HepG2 (cell line): ENCODE results near the gene JOSD2.

Experiments
- CREB1 ChIP-seq, 2 experiments: fragments of 450-650 bp in 1 of 2; IDR thresholded peaks; 2 replicates each; pipeline ENCODE4 v1.6.1; 2016 to 2017; ENCODE audit warnings: control low read depth in 1 of 2, mild to moderate bottlenecking in 1 of 2, missing compliant biosample characterization in 1 of 2, missing genetic modification characterization in 1 of 2
- CTCF ChIP-seq: sonication (generic); formaldehyde crosslinking; IDR thresholded peaks from 2 replicates; pipeline ENCODE4 v1.5.0; 2020; ENCODE audit warnings: mild to moderate bottlenecking, missing genetic modification reagents, moderate library complexity
- POLR2A ChIP-seq, 2 experiments: IDR thresholded peaks; 2 replicates each; pipeline ENCODE4 v1.6.1; 2011; ENCODE audit warnings: low read depth in 2 of 2, low read length in 2 of 2, mild to moderate bottlenecking in 1 of 2, moderate library complexity in 1 of 2; ENCODE audit not compliant: insufficient read depth in 1 of 2
- RBM39 ChIP-seq: fragments of 200-400 bp; formaldehyde crosslinking; IDR thresholded peaks from one replicate; pipeline ENCODE4 v1.6.1; 2018; ENCODE audit warnings: antibody characterized with exemption, mild to moderate bottlenecking, low read depth, low read length; ENCODE audit not compliant: poor library complexity, severe bottlenecking
- XRCC5 ChIP-seq: fragments of 200-400 bp; formaldehyde crosslinking; optimal IDR thresholded peaks from 2 replicates; pipeline ENCODE3; 2017; ENCODE audit warnings: mild to moderate bottlenecking, low read length
- TF ChIP-seq, protein P1 (sequence below): sonication (generic); formaldehyde crosslinking; IDR thresholded peaks from 2 replicates; pipeline ENCODE4 v1.5.1; 2020; ENCODE audit warnings: missing genetic modification reagents, mild to moderate bottlenecking, borderline replicate concordance

DNA sequence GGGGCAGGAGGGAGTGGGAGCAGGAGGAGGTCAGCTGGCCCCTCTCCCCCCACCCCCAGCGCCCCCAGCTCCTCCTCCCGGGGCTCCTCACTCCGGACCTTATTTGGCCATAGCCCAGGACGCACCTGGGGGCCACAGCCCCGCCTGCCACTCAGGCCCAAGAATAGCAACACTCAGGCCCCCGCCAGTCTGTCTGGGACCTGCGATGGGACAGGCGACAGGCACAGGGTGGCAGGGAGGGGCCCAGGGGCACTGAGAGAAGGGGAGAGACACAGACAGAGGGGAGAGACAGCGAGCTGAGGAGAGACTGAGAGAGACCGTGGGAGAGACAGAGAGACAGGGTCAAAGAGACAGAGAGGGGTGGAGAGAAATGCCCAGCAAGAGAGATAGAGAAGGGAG is 10.2 kb downstream of the JOSD2 start:
- TF ChIP-seq, protein P1, sequence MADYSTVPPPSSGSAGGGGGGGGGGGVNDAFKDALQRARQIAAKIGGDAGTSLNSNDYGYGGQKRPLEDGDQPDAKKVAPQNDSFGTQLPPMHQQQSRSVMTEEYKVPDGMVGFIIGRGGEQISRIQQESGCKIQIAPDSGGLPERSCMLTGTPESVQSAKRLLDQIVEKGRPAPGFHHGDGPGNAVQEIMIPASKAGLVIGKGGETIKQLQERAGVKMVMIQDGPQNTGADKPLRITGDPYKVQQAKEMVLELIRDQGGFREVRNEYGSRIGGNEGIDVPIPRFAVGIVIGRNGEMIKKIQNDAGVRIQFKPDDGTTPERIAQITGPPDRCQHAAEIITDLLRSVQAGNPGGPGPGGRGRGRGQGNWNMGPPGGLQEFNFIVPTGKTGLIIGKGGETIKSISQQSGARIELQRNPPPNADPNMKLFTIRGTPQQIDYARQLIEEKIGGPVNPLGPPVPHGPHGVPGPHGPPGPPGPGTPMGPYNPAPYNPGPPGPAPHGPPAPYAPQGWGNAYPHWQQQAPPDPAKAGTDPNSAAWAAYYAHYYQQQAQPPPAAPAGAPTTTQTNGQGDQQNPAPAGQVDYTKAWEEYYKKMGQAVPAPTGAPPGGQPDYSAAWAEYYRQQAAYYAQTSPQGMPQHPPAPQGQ = no peak
- TF ChIP-seq RBM39 = no peak
- no peak for TF ChIP-seq XRCC5
- TF ChIP-seq POLR2A (IDR thresholded peaks at IDR 0.05; ENCODE audit: insufficient read depth in 1 of 2, low read depth in 2 of 2, low read length in 2 of 2) = no peak
- no peak for TF ChIP-seq CTCF (CRISPR knock-in tag)
- no peak for TF ChIP-seq CREB1 (IDR thresholded peaks at IDR 0.05)
- TF ChIP-seq CREB1 (CRISPR knock-in tag; IDR thresholded peaks at IDR 0.05) = no peak
